Ramos (cell line): Measurements from ENCODE around the gene RARB.

Source experiments
- in situ Hi-C: fragments of 300-500 bp; cut with MboI; formaldehyde crosslinking; loops from one replicate; pipeline ENCODE4 v1.14.3; 2022; ENCODE audit warnings: low sequenced_read_pairs; ENCODE audit not compliant: unreplicated experiment

The RARB gene

GRCh38 chr3:25420885-25421284 is 7.2 kb upstream of the RARB start:
- in situ Hi-C loops, result no loop called here

- in situ Hi-C loops, result no loop called here
Observed at GRCh38 chr3:25421747-25422146, 6.3 kb upstream of the RARB start.

GRCh38 chr3:25423780-25424588 is 4.1 kb upstream of the RARB start:
- in situ Hi-C loops, result no loop called here

GRCh38 chr3:25424614-25425013 is 3.4 kb upstream of the RARB start:
- in situ Hi-C loops, result no loop called here

DNA sequence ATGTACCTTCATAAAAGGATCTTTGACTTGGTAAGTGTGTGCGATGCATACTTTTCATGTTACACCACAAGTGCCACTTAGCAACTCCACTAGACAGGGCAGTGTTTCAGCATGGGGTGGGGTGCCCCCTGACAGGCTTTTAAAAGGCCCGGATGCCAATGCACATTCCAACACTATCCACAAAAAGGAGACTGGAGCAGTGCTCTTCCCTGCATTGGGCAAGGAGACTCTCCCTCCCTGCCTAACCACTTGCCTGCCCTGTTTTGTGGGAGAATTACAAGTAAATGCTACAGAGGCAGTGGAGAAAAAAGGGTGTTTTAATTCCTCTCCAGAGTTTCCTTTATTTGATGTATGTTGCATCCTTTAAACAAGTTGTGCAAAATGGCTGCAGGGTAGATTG is 1.7 kb upstream of the RARB start:
- in situ Hi-C loops, result no loop called here

DNA sequence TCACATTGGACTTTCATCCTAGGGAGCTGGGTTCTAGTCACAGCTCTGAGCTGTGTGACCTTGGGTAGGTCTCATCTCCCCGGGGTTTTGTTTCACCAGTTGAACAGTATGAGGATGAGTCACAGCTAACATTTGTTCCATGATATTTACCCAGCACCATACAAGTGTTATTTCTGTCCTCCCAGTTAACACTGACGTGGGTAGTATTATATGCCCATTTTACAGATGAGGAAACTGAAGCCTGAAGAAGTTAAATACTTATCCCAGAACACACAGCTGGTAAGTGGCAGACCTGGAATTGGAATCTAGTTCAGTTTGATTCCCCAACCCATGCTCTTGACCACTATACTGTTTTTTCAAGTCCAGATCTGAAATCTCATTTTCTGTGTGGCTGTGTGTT is 908 bp upstream of the RARB start:
- in situ Hi-C loops, result no loop called here

DNA sequence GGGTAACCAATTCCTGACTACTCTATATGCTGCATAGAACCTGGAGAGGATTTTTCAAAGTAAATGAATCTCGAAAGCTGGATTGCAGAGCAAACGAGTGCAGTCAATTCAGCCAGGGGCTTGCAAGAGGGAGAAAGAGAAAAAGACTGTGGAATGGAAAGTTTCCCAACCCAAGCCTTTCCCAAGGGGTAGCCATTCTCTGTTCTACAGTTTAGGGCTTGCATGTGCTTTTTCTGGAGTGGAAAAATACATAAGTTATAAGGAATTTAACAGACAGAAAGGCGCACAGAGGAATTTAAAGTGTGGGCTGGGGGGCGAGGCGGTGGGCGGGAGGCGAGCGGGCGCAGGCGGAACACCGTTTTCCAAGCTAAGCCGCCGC is 511 bp upstream of the RARB start:
- in situ Hi-C loops, result no loop called here

- in situ Hi-C loops, result no loop called here
Observed at GRCh38 chr3:25428789-25429335, 799 bp downstream of the RARB start.

DNA sequence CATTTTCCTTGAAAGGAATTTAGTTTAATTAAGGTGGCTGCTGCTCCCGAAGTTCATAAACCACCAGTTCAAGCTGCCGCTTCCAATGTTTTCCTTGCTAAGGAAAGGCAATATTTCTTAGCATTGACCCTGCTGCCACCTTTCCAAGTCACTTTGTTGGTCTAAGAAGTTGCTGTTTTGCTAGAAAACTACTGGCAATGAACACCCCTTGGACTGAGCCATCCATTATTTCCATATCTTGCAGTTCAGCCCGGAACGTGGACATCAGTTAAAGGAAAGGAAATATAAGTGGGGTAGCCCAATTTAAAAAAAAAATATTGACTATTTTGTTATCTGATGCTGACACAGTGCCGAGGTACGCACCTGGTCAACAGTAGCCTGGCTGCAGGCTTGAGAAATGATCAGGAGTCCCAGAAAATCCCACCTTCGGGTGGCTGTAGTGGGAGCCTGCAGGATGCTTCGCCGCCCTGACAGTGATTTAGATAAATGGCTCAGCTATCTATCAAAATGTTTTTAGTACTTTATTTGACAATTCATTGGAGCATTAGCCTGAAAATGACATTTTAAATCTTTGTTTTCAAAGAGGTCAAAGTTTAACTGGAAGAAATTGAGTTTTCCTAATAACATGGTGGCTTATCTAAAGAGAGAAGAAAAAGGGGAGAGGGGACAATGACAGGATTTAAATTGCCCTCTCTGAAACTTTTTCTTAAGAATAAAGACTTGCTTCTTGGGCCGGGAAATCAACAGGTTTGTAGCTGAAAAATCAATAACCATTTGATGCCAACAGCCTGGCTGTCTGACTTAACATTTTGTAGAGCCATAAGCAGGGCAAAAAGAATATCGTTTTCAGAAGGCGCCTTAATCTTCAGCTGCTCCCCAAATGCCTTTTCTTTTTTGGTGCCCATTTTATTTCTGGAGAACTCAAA is 1.6 kb downstream of the RARB start:
- in situ Hi-C loops, result no loop called here

GRCh38 chr3:25430287-25430934 is 2.3 kb downstream of the RARB start:
- in situ Hi-C loops, result no loop called here

DNA sequence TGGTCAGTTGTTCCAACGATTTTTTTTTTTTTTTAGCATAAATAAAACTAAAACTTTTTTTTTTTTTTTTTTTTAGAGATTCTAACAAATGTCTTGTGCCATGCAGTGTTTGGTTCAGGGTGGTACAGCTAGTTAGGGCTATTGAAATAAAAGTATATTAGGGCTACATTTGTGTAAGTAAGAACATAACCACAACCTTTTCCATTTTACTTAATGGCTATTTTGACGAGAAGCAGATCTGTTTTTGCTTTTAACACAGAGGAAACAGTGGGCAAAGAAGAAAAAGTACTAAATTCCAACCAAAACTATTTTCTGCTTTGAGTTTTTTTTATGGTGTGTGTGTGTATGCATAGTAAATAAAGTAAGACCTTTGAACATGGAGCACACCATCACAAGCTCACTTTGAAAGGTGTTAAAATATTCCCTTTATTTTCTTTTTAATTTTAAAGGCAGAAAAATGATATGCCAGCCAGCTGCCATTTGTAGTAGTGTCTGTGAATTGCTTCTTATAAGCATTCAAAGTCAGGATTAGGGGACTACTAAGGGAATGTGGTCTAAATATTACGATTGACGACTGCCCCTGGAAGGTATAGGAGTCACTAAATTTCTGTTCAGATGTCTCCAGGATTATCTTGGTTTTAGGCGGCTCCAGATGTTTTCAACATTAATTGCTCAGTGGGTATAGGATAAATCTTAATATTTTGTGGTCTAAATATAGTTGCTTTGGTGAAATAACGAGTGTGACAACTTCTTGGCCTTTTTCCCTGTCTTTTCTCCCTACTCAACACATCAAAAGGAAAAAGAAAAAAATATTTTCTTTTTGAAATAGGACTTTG is 3.1 kb downstream of the RARB start:
- in situ Hi-C loops, result no loop called here

GRCh38 chr3:25432176-25432720 is 4.2 kb downstream of the RARB start:
- in situ Hi-C loops, result no loop called here

GRCh38 chr3:25433106-25433505 is 5.0 kb downstream of the RARB start:
- in situ Hi-C loops, result no loop called here

DNA sequence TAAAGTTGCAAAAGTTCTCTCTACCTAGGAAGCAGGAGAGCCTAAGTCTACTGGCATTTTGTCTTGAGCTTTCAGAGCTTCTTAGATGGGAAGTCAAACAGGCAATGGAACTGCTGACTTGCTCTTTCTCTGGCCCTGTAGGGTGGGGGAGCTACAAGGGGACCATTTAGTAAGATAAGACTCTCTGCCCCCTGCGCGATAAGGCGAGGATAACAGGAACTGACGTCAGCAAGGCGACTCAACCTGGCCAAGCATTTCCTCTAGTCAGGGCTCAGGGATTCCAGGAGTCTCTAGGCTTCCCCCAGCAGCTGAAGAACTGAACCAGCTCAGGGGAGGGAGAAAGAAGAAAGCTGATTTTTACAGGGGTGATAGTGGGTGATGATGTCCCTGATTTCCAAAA is 5.8 kb downstream of the RARB start:
- in situ Hi-C loops, result no loop called here

DNA sequence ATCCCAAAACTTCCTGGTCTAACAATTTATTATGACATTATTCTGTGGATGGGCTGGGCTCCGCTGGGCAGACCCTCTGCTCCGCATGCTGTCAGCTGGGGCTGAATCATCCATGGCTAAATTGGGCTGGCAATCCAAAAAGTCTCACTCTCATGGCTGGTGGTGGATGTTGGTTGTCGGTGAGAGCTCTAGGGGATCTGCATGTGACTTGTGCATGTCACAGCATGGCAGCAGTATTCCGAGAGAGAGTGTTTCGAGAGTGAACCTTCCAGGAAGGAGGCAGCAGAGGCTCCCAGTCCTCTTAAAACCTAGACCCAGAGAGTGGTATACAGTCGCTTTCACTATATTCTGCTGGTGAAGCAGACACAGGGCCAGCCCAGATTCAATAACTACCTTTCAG is 9.9 kb downstream of the RARB start:
- in situ Hi-C loops, result no loop called here

DNA sequence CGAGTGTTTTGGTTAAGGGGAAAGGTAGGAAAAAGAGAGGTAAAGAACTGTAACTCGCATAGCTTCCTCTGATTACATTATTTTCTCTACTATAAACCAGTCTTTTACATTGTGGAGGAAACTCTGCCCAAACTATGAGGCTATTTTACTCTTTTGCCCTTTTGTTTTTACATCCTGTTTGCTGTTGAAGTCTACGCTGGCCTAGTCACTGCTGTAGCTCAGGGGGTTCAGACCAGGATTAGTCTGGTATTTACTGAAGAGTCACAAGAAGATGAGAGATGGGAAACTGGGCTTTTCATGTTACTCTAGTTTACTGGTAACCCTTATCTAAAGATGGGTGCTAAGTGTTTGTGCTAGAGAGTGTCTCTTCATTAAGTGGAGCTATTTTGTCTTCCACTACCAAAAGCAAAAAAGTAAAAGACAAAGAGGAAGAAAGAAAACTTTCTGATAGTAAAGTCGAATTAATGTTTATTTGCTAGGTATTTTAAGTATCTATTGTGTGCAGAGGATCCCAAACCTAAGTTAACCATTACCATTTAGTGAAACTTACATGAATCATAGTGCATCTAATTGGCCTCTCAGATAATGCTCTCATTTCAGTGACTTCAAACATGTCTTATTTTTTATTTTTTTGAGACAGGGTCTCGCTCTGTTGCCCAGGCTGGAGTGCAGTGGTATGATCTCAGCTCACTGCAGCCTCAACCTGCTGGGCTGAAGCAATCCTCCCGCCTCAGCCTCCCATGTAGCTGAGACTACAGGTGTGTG is 10.9 kb downstream of the RARB start:
- in situ Hi-C loops, result no loop called here

DNA sequence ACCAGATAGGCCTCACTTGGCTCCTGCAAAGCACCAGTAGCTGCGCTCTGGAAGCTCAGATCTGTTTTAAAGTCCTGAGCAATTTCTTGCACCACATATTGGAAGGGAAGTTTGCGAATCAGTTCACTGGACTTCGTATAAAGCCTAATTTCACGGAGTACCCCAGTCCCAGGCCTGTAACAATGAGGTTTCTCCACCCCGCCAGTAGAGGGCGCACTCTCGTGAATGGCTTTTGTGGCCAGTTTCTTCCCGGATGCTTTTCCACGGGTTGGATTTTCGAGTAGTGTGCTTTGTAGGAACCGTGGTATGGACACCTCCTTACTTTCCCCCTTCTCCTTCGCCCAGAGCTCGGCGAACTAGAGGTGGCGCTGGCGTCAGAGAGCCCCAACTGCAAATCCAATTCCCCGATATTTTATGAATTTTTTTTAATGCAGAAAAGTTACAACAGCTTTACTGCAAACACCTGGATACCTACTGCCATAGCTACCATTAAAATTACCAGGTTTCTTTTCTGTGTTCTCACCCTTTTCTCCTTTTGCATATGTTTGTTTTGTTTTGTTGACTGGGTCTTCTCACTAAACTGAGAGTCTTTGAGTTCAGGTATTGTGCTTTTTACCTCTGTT is 13.3 kb downstream of the RARB start:
- in situ Hi-C loops, result no loop called here

- in situ Hi-C loops, result no loop called here
Observed at GRCh38 chr3:25442486-25442885, 14.4 kb downstream of the RARB start.
